Neural progenitor cell (in vitro differentiated cells): Measurements from ENCODE around the gene GRIFIN. TPM values are rescaled to one million over a fixed set of nuclear protein-coding genes. Genes with fewer than 3 reads are reported as not detected.
A peak's percentile ranks its signal among the peaks of the same experiment; 100 is the strongest.

Source experiments
- DNase-seq: peaks from one replicate; pipeline ENCODE4 v3.0.0-alpha.2; 2016; ENCODE audit warnings: low spot score
- H2AFZ ChIP-seq: fragments of 200-600 bp; sonication (generic); replicated peaks from 2 replicates; pipeline ENCODE4 v1.6.1; 2016; ENCODE audit warnings: antibody characterized with exemption
- H3F3A ChIP-seq: fragments of 200-600 bp; sonication (generic); 2 replicates; pipeline ENCODE4 v1.6.1; 2016; ENCODE audit warnings: antibody characterized with exemption, low read depth
- H3K27ac ChIP-seq: fragments of 200-600 bp; sonication (generic); 2 replicates; pipeline ENCODE4 v1.5.1; 2016; ENCODE audit warnings: mild to moderate bottlenecking
- H3K27me3 ChIP-seq: fragments of 200-600 bp; sonication (generic); 2 replicates; pipeline ENCODE4 v1.6.1; 2016; ENCODE audit warnings: mild to moderate bottlenecking, moderate library complexity
- H3K36me3 ChIP-seq: fragments of 200-600 bp; sonication (generic); 2 replicates; pipeline ENCODE4 v1.5.1; 2016
- H3K4me1 ChIP-seq: fragments of 200-600 bp; sonication (generic); 2 replicates; pipeline ENCODE4 v1.6.1; 2016; ENCODE audit warnings: mixed run types
- H3K4me2 ChIP-seq: fragments of 200-600 bp; sonication (generic); 2 replicates; pipeline ENCODE4 v1.6.1; 2016
- H3K4me3 ChIP-seq: fragments of 200-600 bp; sonication (generic); 2 replicates; pipeline ENCODE4 v1.5.1; 2016
- H3K79me2 ChIP-seq: fragments of 200-600 bp; sonication (generic); 2 replicates; pipeline ENCODE4 v1.6.1; 2016; ENCODE audit warnings: low read depth
- H3K9ac ChIP-seq: fragments of 200-600 bp; sonication (generic); 2 replicates; pipeline ENCODE4 v1.6.1; 2016
- H3K9me3 ChIP-seq: fragments of 200-600 bp; sonication (generic); 2 replicates; pipeline ENCODE4 v1.5.1; 2016; ENCODE audit warnings: low read depth
- H4K20me1 ChIP-seq: fragments of 200-600 bp; sonication (generic); 2 replicates; pipeline ENCODE4 v1.6.1; 2016; ENCODE audit warnings: low read depth
- H3K27ac Mint-ChIP-seq: 3 replicates; pipeline ENCODE4 v1.8.0; 2021; ENCODE audit warnings: mixed read lengths
- H3K27me3 Mint-ChIP-seq: 2 replicates; pipeline ENCODE4 v1.8.0; 2022; ENCODE audit warnings: low read depth, mild to moderate bottlenecking, inconsistent platforms, moderate library complexity, mixed read lengths; ENCODE audit not compliant: insufficient read depth
- H3K36me3 Mint-ChIP-seq: 3 replicates; pipeline ENCODE4 v1.8.0; 2021; ENCODE audit warnings: mixed read lengths
- H3K4me1 Mint-ChIP-seq: 3 replicates; pipeline ENCODE4 v1.8.0; 2021; ENCODE audit warnings: mixed read lengths
- H3K4me3 Mint-ChIP-seq: 3 replicates; pipeline ENCODE4 v1.8.0; 2021; ENCODE audit warnings: mild to moderate bottlenecking, moderate library complexity, mixed read lengths
- H3K9me3 Mint-ChIP-seq: 3 replicates; pipeline ENCODE4 v1.8.0; 2020; ENCODE audit warnings: mixed read lengths
- CTCF ChIP-seq: fragments of 200-600 bp; sonication (generic); IDR thresholded peaks from 2 replicates; pipeline ENCODE4 v1.5.1; 2017; ENCODE audit warnings: antibody characterized with exemption, mild to moderate bottlenecking
- EZH2 ChIP-seq: fragments of 200-600 bp; sonication (generic); IDR thresholded peaks from 2 replicates; pipeline ENCODE4 v1.6.1; 2017; ENCODE audit warnings: antibody characterized with exemption, mild to moderate bottlenecking, moderate library complexity
- EZH2phosphoT487 ChIP-seq: fragments of 200-600 bp; sonication (generic); IDR thresholded peaks from 2 replicates; pipeline ENCODE4 v1.6.1; 2017; ENCODE audit warnings: antibody characterized with exemption
- total RNA-seq: library from RNA; depleted of rRNA; stranded (reverse); fragments of >200 nt; gene quantifications from 2 replicates; pipeline ENCODE4 v1.2.3, GENCODE V29; 2015; ENCODE audit warnings: low replicate concordance

The GRIFIN gene
- total RNA-seq, 1 donor from 2014 or later: not detected

- Histone ChIP-seq H3K4me1 (peaks cover 20% of the 10 kb centered on the region), H2AFZ (no peak overlapping the region), H3K27ac (no peak overlapping the region), H3K9ac (no peak overlapping the region), H3K4me2 (no peak overlapping the region), H3K36me3 (no peaks in the 10 kb centered on the region), H3K79me2 (no peaks in the 10 kb centered on the region), H4K20me1 (no peaks in the 10 kb centered on the region), H3K27me3 (no peaks in the 10 kb centered on the region), H3K4me3 (no peak overlapping the region), H3F3A (peaks cover 7% of the 10 kb centered on the region), H3K9me3 (no peaks in the 10 kb centered on the region)
- H3K27me3 Mint-ChIP-seq: peaks cover 14% of the 10 kb centered on the region
- no peaks in the 10 kb centered on the region for H3K36me3 Mint-ChIP-seq
- H3K4me3 Mint-ChIP-seq: no peak overlapping the region
- no peak for DNase-seq
- no peak for TF ChIP-seq CTCF
- TF ChIP-seq EZH2phosphoT487: no peak
- TF ChIP-seq EZH2: no peak
- H3K4me1 Mint-ChIP-seq: peaks cover 26% of the 10 kb centered on the region
- H3K9me3 Mint-ChIP-seq: peaks cover 3% of the 10 kb centered on the region
- no peak overlapping the region for H3K27ac Mint-ChIP-seq
These were observed 14.0 kb upstream of the GRIFIN start for GRCh38 chr7:2490181-2490651.

- no peak for TF ChIP-seq EZH2
- TF ChIP-seq CTCF: no peak
- TF ChIP-seq EZH2phosphoT487: no peak
- Histone ChIP-seq H3K27ac (no peak overlapping the region), H3F3A (peaks cover under 1% of the 10 kb centered on the region), H3K4me1 (peaks cover 8% of the 10 kb centered on the region), H2AFZ (no peak overlapping the region), H3K9me3 (no peaks in the 10 kb centered on the region), H3K9ac (no peak overlapping the region), H4K20me1 (no peaks in the 10 kb centered on the region), H3K79me2 (no peaks in the 10 kb centered on the region), H3K36me3 (no peaks in the 10 kb centered on the region), H3K4me3 (no peak overlapping the region), H3K27me3 (no peaks in the 10 kb centered on the region), H3K4me2 (no peak overlapping the region)
- Mint-ChIP-seq H3K27me3 (peaks cover 12% of the 10 kb centered on the region), H3K27ac (peak overlapping the region; percentile 78), H3K4me1 (peaks cover 23% of the 10 kb centered on the region), H3K9me3 (peaks cover 3% of the 10 kb centered on the region), H3K4me3 (no peak overlapping the region), H3K36me3 (no peaks in the 10 kb centered on the region)
- no peak for DNase-seq
These were observed 12.5 kb upstream of the GRIFIN start for GRCh38 chr7:2488681-2489080.

- Histone ChIP-seq H3K4me2 (no peak overlapping the region), H3K79me2 (no peaks in the 10 kb centered on the region), H3K4me3 (no peak overlapping the region), H3K27ac (no peak overlapping the region), H4K20me1 (no peaks in the 10 kb centered on the region), H3K9me3 (no peaks in the 10 kb centered on the region), H3K36me3 (no peaks in the 10 kb centered on the region), H2AFZ (no peak overlapping the region), H3K9ac (no peak overlapping the region), H3K4me1 (peaks cover 4% of the 10 kb centered on the region), H3F3A (peaks cover 4% of the 10 kb centered on the region), H3K27me3 (no peaks in the 10 kb centered on the region)
- no peak overlapping the region for H3K4me3 Mint-ChIP-seq
- no peak for TF ChIP-seq EZH2phosphoT487
- TF ChIP-seq EZH2: no peak
- TF ChIP-seq CTCF: no peak
- H3K27ac Mint-ChIP-seq: peak overlapping the region; percentile 78
- peaks cover 3% of the 10 kb centered on the region for H3K9me3 Mint-ChIP-seq
- peaks cover 20% of the 10 kb centered on the region for H3K4me1 Mint-ChIP-seq
- no peaks in the 10 kb centered on the region for H3K36me3 Mint-ChIP-seq
- peaks cover 12% of the 10 kb centered on the region for H3K27me3 Mint-ChIP-seq
- DNase-seq: no peak
These were observed 12.1 kb upstream of the GRIFIN start for GRCh38 chr7:2488272-2488645.
